K562 (cell line): ENCODE measurements around the gene KIR2DL4. TPM values are rescaled to one million over a fixed set of nuclear protein-coding genes. Genes with fewer than 3 reads are reported as not detected.

ENCODE experiments used
- ATAC-seq: fragments of 200-7000 bp; cut with Tn5 transposase; 3 replicates; pipeline ENCODE4 v1.9.1; 2020; ENCODE audit warnings: moderate library complexity
- Bru-seq: library from RNA; stranded (reverse); fragments of 400-500 nt; gene quantifications from one replicate; lab custom pipeline; 2021; lab: Mats Ljungman, UMichigan
- BruChase-seq, 2 experiments: library from RNA; stranded (reverse); fragments of 400-500 nt; gene quantifications; one replicate each; lab custom pipeline; 2021; lab: Mats Ljungman, UMichigan
- BruUV-seq: library from RNA; stranded (reverse); fragments of 400-500 nt; replicated peaks from 2 replicates; lab custom pipeline; 2021; lab: Mats Ljungman, UMichigan
- CTCF ChIA-PET: fragments of 300-600 bp; formaldehyde crosslinking; extraction: SDS; loops from one replicate; lab custom pipeline; 2021; ENCODE audit warnings: low intra/inter-chr PET ratio; lab: Yijun Ruan, JAX
- POLR2A ChIA-PET: fragments of 300-600, 350-650 bp; sonication (Branson Sonifier 250); formaldehyde crosslinking; extraction: SDS; loops from one replicate; lab custom pipeline; 2021; ENCODE audit warnings: antibody characterized with exemption, inconsistent platforms; lab: Yijun Ruan, JAX
- DNase-seq, 4 experiments: peaks; one replicate each; pipeline versions ENCODE4 v3.0.0 to v3.0.0-alpha.2; 2011 to 2018; ENCODE audit warnings: low spot score in 3 of 4, mixed read lengths in 3 of 4; ENCODE audit errors: extremely low read depth in 1 of 4
- FAIRE-seq: peaks from 2 replicates; lab custom pipeline; 2011; peaks lifted over from hg19 to GRCh38; lab: Jason Lieb, UNC
- H2AFZ ChIP-seq: 2 replicates; pipeline ENCODE4 v1.6.0; 2011; ENCODE audit warnings: low read depth, low read length, control low read depth, inconsistent platforms
- H3K27ac ChIP-seq: fragments of 200-600 bp; 3 replicates; pipeline ENCODE4 v1.8.0; 2011; ENCODE audit warnings: low read depth, mild to moderate bottlenecking, control low read depth, inconsistent platforms, low read length, moderate library complexity, mixed read lengths; ENCODE audit errors: extremely low read depth
- H3K27me3 ChIP-seq, 2 experiments: fragments of 300-600 bp in 1 of 2; 2 replicates in 1 of 2; 3 replicates in 1 of 2; pipeline versions ENCODE4 v1.6.0 to v1.8.0; 2011; ENCODE audit warnings: inconsistent platforms in 2 of 2, low read length in 2 of 2, mild to moderate bottlenecking in 1 of 2, mixed read lengths in 1 of 2, moderate library complexity in 1 of 2; ENCODE audit not compliant: control insufficient read depth in 2 of 2, insufficient read depth in 2 of 2
- H3K36me3 ChIP-seq: fragments of 300-600 bp; 3 replicates; pipeline ENCODE4 v1.8.0; 2011; ENCODE audit warnings: mild to moderate bottlenecking, low read length, inconsistent platforms; ENCODE audit not compliant: control insufficient read depth, insufficient read depth
- H3K4me1 ChIP-seq, 2 experiments: fragments of 200-600 bp in 1 of 2; replicated peaks in 1 of 2; 2 replicates in 1 of 2; 3 replicates in 1 of 2; pipeline versions ENCODE4 v1.5.1 to v1.8.0; 2011; ENCODE audit warnings: inconsistent platforms in 2 of 2, low read length in 2 of 2, mild to moderate bottlenecking in 1 of 2, mixed read lengths in 1 of 2, moderate library complexity in 1 of 2; ENCODE audit not compliant: control insufficient read depth in 2 of 2, insufficient read depth in 2 of 2
- H3K4me2 ChIP-seq: 2 replicates; pipeline ENCODE4 v1.6.1; 2011; ENCODE audit warnings: low read length, control low read depth, inconsistent platforms, mixed read lengths; ENCODE audit not compliant: insufficient read depth
- H3K4me3 ChIP-seq: fragments of 200-600 bp; sonication (generic), shearing (Covaris generic); 2 replicates; pipeline ENCODE4 v1.5.1; 2016; ENCODE audit warnings: control low read depth, inconsistent platforms
- H3K79me2 ChIP-seq: fragments of 200-600 bp; 3 replicates; pipeline ENCODE4 v1.8.0; 2011; ENCODE audit warnings: low read length, inconsistent platforms; ENCODE audit not compliant: control insufficient read depth, insufficient read depth
- H3K9ac ChIP-seq, 2 experiments: 2 replicates each; pipeline versions ENCODE4 v1.6.0 to v1.6.1; 2011; ENCODE audit warnings: low read depth in 2 of 2, low read length in 2 of 2, control low read depth in 1 of 2, inconsistent platforms in 1 of 2, mild to moderate bottlenecking in 1 of 2, mixed read lengths in 1 of 2; ENCODE audit not compliant: insufficient read depth in 1 of 2
- H3K9me1 ChIP-seq: one replicate; pipeline ENCODE4 v1.6.0; 2011; ENCODE audit warnings: inconsistent platforms, mild to moderate bottlenecking, low read length, moderate library complexity; ENCODE audit not compliant: control insufficient read depth, insufficient read depth
- H3K9me3 ChIP-seq: replicated peaks from 2 replicates; pipeline ENCODE4 v1.5.1; 2011; ENCODE audit warnings: low read depth, low read length, inconsistent platforms; ENCODE audit not compliant: control insufficient read depth, insufficient read depth
- H4K20me1 ChIP-seq: replicated peaks from 2 replicates; pipeline ENCODE4 v1.6.1; 2011; ENCODE audit warnings: low read length, inconsistent platforms, mixed read lengths; ENCODE audit not compliant: control insufficient read depth, insufficient read depth
- CAMTA2 ChIP-seq: fragments of 250-450 bp; sonication (Bioruptor Pico); conservative IDR thresholded peaks from 2 replicates; pipeline ENCODE4 v1.5.1; 2022
- CHD2 ChIP-seq: IDR thresholded peaks from 2 replicates; pipeline ENCODE4 v1.6.1; 2011; ENCODE audit warnings: low read depth, low read length
- EWSR1 ChIP-seq: fragments of 450-650 bp; IDR thresholded peaks from 2 replicates; pipeline ENCODE4 v1.6.1; 2018; ENCODE audit warnings: borderline replicate concordance, mild to moderate bottlenecking, low read depth, moderate library complexity; ENCODE audit not compliant: partially characterized antibody
- EZH2 ChIP-seq: IDR thresholded peaks from 2 replicates; pipeline ENCODE4 v1.6.1; 2012; ENCODE audit warnings: low read depth, mild to moderate bottlenecking, inconsistent platforms, low read length, borderline replicate concordance
- MYNN ChIP-seq, 2 experiments: sonication (generic); formaldehyde crosslinking in 1 of 2; IDR thresholded peaks; 2 replicates each; pipeline versions ENCODE4 v1.5.0 to v1.6.1; 2016 to 2020; ENCODE audit warnings: antibody characterized with exemption in 1 of 2, missing genetic modification reagents in 1 of 2
- NFIC ChIP-seq: fragments of 450-650 bp; IDR thresholded peaks from 2 replicates; pipeline ENCODE4 v1.6.1; 2017; ENCODE audit warnings: mild to moderate bottlenecking, inconsistent platforms
- PYGO2 ChIP-seq: fragments of 450-650 bp; IDR thresholded peaks from 2 replicates; pipeline ENCODE4 v1.6.1; 2016; ENCODE audit warnings: mild to moderate bottlenecking, missing genetic modification characterization, moderate library complexity, missing compliant biosample characterization
- SMARCB1 ChIP-seq: IDR thresholded peaks from 2 replicates; pipeline ENCODE4 v1.6.1; 2011; ENCODE audit warnings: improper control_type of control experiment, low read depth; ENCODE audit not compliant: insufficient read length
- SNIP1 ChIP-seq: fragments of 450-650 bp; IDR thresholded peaks from 2 replicates; pipeline ENCODE4 v1.7.1; 2017; ENCODE audit warnings: low read depth, mild to moderate bottlenecking
- SP2 ChIP-seq: IDR thresholded peaks from 2 replicates; pipeline ENCODE4 v1.6.1; 2011; ENCODE audit warnings: mild to moderate bottlenecking, low read depth, low read length, moderate library complexity; ENCODE audit not compliant: poor library complexity, severe bottlenecking; ENCODE audit errors: extremely low read depth
- SRF ChIP-seq, 2 experiments: fragments of 250-450, 450-650 bp in 1 of 2; sonication (Bioruptor Pico) in 1 of 2; sonication (generic) in 1 of 2; formaldehyde crosslinking; IDR thresholded peaks; 2 replicates each; pipeline versions ENCODE4 v1.5.0 to v1.5.1; 2020 to 2022; ENCODE audit warnings: mild to moderate bottlenecking in 1 of 2, missing genetic modification reagents in 1 of 2
- SUPT5H ChIP-seq: fragments of 450-650 bp; IDR thresholded peaks from 2 replicates; pipeline ENCODE4 v1.6.1; 2016
- TBP ChIP-seq: optimal IDR thresholded peaks from 2 replicates; pipeline ENCODE3; 2011; ENCODE audit warnings: low read depth, low read length, improper control_type of control experiment
- ZNF263 ChIP-seq: sonication (generic); formaldehyde crosslinking; IDR thresholded peaks from 2 replicates; pipeline ENCODE4 v1.8.0; 2022; ENCODE audit warnings: mild to moderate bottlenecking, missing genetic modification reagents, borderline replicate concordance
- ZNF277 ChIP-seq: fragments of 250-450 bp; sonication (Bioruptor Pico); IDR thresholded peaks from 2 replicates; pipeline ENCODE4 v1.8.0; 2022; ENCODE audit warnings: inconsistent platforms, mild to moderate bottlenecking, moderate library complexity, borderline replicate concordance
- ZNF589 ChIP-seq: fragments of 200-800 bp; sonication (Bioruptor generic); IDR thresholded peaks from 2 replicates; pipeline ENCODE4 v1.6.1; 2016; ENCODE audit warnings: low read depth, missing genetic modification characterization, missing compliant biosample characterization
- ZNF644 ChIP-seq: fragments of 200-800 bp; sonication (Bioruptor generic); IDR thresholded peaks from 2 replicates; pipeline ENCODE4 v1.6.1; 2016; ENCODE audit warnings: low read depth, missing genetic modification characterization, missing compliant biosample characterization
- WGBS: fragments of 100-300 bp; shearing (Covaris generic); methylation state at CpG from one replicate; pipeline ENCODE4 v1.1.6; 2016; ENCODE audit warnings: low coverage, mixed read lengths; ENCODE audit not compliant: insufficient coverage; ENCODE audit errors: missing lambda C conversion rate; 5-methylcytosine and 5-hydroxymethylcytosine counted together
- in situ Hi-C: fragments of 300-500 bp; cut with MboI; formaldehyde crosslinking; loops from 4 replicates; pipeline ENCODE4 v1.15.0; 2018; ENCODE audit warnings: inconsistent platforms, mixed read lengths
- intact Hi-C: fragments of 100-400 bp; cut with micrococcal nuclease; formaldehyde crosslinking; loops from 2 replicates; pipeline ENCODE4 v1.14.2; 2022
- long read RNA-seq, 3 experiments: library from polyadenylated mRNA in 2 of 3; library from RNA in 1 of 3; unstranded in 2 of 3; stranded (forward) in 1 of 3; transcript quantifications; one replicate each; pipeline ENCODE4 v2.0.0, GENCODE V29; 2019 to 2022
- polyA minus RNA-seq, 3 experiments: library from RNA; depleted of rRNA, polyadenylated mRNA; stranded (reverse); fragments of >200 nt; gene quantifications; 2 replicates each; pipeline ENCODE4 v1.2.3, GENCODE V29; 2011
- polyA plus RNA-seq, 8 experiments: library from polyadenylated mRNA; depleted of rRNA in 4 of 8; stranded (reverse) in 5 of 8; unstranded in 3 of 8; fragments of >200 nt; fragmentation: Nextera tagmentation in 2 of 8; fragmentation: Illumina TruSeq in 1 of 8; extraction: Ambion mirVana in 2 of 8; extraction: Trizol in 1 of 8; gene quantifications; 2 replicates each; pipeline versions ENCODE4 v1.2.1 to v1.2.3, GENCODE V29; 2011 to 2014; ENCODE audit warnings: inconsistent platforms in 1 of 8, missing spikeins in 1 of 8
- total RNA-seq, 7 experiments: library from RNA; depleted of rRNA in 6 of 7; stranded (reverse); fragments of >200 nt in 6 of 7; fragmentation: Illumina TruSeq in 2 of 7; extraction: Trizol in 2 of 7; gene quantifications; 2 replicates each; pipeline versions ENCODE4 v1.2.1 to v1.2.3, GENCODE V29; 2011 to 2021; ENCODE audit warnings: low replicate concordance in 1 of 7
- TF ChIP-seq, protein P1 (sequence below): fragments of 250-450 bp; sonication (Bioruptor Pico); IDR thresholded peaks from 2 replicates; pipeline ENCODE4 v1.4.0; 2020; ENCODE audit warnings: mild to moderate bottlenecking

The KIR2DL4 gene
- total RNA-seq (2011; cell fraction: chromatin; rRNA removed; ENCODE audit: low replicate concordance), result not detected in 2 replicates
- total RNA-seq (2011; cell fraction: nucleolus; rRNA removed), result not detected in 2 replicates
- total RNA-seq (2011; cell fraction: nucleoplasm; rRNA removed), result not detected in 2 replicates
- total RNA-seq (2014; rRNA removed), result not detected in 2 replicates
- total RNA-seq (2014; rRNA removed; fragmentation: Illumina TruSeq; extraction: Trizol), result not detected in 2 replicates
- total RNA-seq (2015; rRNA removed; fragmentation: Illumina TruSeq; extraction: Trizol), result not detected in 2 replicates
- total RNA-seq (2021), result not detected in 2 replicates
- polyA plus RNA-seq (2011; rRNA removed), result not detected in 2 replicates
- polyA plus RNA-seq (2011; cell fraction: cytosol; rRNA removed), result not detected in 2 replicates
- not detected in 2 replicates for polyA plus RNA-seq (2011; cell fraction: nucleus; rRNA removed)
- not detected in 2 replicates for polyA plus RNA-seq (2012)
- polyA plus RNA-seq (2014; fragmentation: Illumina TruSeq; extraction: Trizol), result not detected in 2 replicates
- polyA plus RNA-seq (2014; fragmentation: Nextera tagmentation; extraction: Ambion mirVana), result not detected
- not detected in 2 replicates for polyA plus RNA-seq (2014; rRNA removed)
- not detected in 2 replicates for polyA minus RNA-seq (2011; rRNA and poly(A)+ RNA removed)
- polyA minus RNA-seq (2011; cell fraction: cytosol; rRNA and poly(A)+ RNA removed), result not detected in 2 replicates
- polyA minus RNA-seq (2011; cell fraction: nucleus; rRNA and poly(A)+ RNA removed), result not detected in 2 replicates
- not detected for Bru-seq, nascent RNA
- BruChase-seq, experiment 1, labeled RNA remaining after a 2-hour chase, result not detected
- not detected for BruChase-seq, experiment 2, labeled RNA remaining after a 6-hour chase
- long read RNA-seq, experiment 1, result 0 reads
- long read RNA-seq, experiment 2, result 0 reads
- long read RNA-seq, experiment 3, result 0 reads

- Histone ChIP-seq H3K4me2 (no peak within 1 kb of the TSS), H3K79me2 (no peaks in the 10 kb centered on the region), H2AFZ (no peak within 1 kb of the TSS), H3K4me1 (no peaks in the 10 kb centered on the region), H3K36me3 (no peaks in the 10 kb centered on the region), H3K27me3 (peaks cover 5 to 42% of the 10 kb centered on the region in 2 experiments; a peak in 4 of 5 replicates), H3K9me3 (no peaks in the 10 kb centered on the region), H3K9ac (no peak within 1 kb of the TSS), H3K27ac (no peak within 1 kb of the TSS), H3K9me1 (no peaks in the 10 kb centered on the region), H4K20me1 (no peaks in the 10 kb centered on the region), H3K4me3 (no peak within 1 kb of the TSS)
- FAIRE-seq (no peak), ATAC-seq (no peak)
- no TSS peak for BruUV-seq
- 5% methylated on average over 10 of the region's 10 CpGs for WGBS
- POLR2A ChIA-PET, result no interaction called here
- in situ Hi-C loops (no loop called here), intact Hi-C loops (no loop called here)
- CTCF ChIA-PET, result no interaction called here
- TF ChIP-seq, protein P1, sequence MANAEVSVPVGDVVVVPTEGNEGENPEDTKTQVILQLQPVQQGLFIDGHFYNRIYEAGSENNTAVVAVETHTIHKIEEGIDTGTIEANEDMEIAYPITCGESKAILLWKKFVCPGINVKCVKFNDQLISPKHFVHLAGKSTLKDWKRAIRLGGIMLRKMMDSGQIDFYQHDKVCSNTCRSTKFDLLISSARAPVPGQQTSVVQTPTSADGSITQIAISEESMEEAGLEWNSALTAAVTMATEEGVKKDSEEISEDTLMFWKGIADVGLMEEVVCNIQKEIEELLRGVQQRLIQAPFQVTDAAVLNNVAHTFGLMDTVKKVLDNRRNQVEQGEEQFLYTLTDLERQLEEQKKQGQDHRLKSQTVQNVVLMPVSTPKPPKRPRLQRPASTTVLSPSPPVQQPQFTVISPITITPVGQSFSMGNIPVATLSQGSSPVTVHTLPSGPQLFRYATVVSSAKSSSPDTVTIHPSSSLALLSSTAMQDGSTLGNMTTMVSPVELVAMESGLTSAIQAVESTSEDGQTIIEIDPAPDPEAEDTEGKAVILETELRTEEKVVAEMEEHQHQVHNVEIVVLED (CRISPR knock-in tag), result no peak
- TF ChIP-seq TBP, result no peak
- no peak for TF ChIP-seq EZH2
- no peak for TF ChIP-seq CHD2
- TF ChIP-seq ZNF263 (CRISPR knock-in tag), result no peak
- TF ChIP-seq ZNF644 (tag), result no peak
- no peak for TF ChIP-seq MYNN (IDR thresholded peaks at IDR 0.05)
- TF ChIP-seq MYNN (CRISPR knock-in tag; IDR thresholded peaks at IDR 0.05), result no peak
- TF ChIP-seq NFIC, result no peak
- TF ChIP-seq ZNF277, result no peak
- TF ChIP-seq SUPT5H, result no peak
- no peak for TF ChIP-seq SP2
- TF ChIP-seq EWSR1, result no peak
- TF ChIP-seq ZNF589, result no peak
- no peak for TF ChIP-seq CAMTA2 (CRISPR knock-in tag)
- TF ChIP-seq SRF (CRISPR knock-in tag; IDR thresholded peaks at IDR 0.05), result no peak
- TF ChIP-seq SMARCB1, result no peak
- TF ChIP-seq PYGO2 (tag), result no peak
- no peak for TF ChIP-seq SNIP1
- TF ChIP-seq, all 486 proteins: peak for 0
- DNase-seq, result no peak
These were observed at the start of gene KIR2DL4 for GRCh38 chr19:54803410-54803809. Gene KIR2DL4 (plus strand): TSS chr19:54803610. CDS start chr19:54803652, 42 bp downstream.
